Spleen (tissue), 11 donors: ENCODE measurements around the gene TCEAL5. TPM values are rescaled to one million over a fixed set of nuclear protein-coding genes. Genes with fewer than 3 reads are reported as not detected.
"Not testable (repeated sequence)": the region's sequence is repeated elsewhere in the genome, so short reads cannot be mapped to it uniquely, and the experiment has no call there.

Experiments used
- DNase-seq: peaks from one replicate; pipeline ENCODE4 v3.0.0-alpha.2; 2020
- H3K27ac ChIP-seq, 8 donors: fragments of 200-600 bp; sonication (generic) in 7 of 8; 1 replicate in 4 of 8; 2 replicates in 4 of 8; pipeline versions ENCODE4 v1.5.0 to v1.8.0; 2016 to 2021; ENCODE audit warnings: inconsistent platforms in 4 of 8, mild to moderate bottlenecking in 4 of 8, moderate library complexity in 1 of 8
- H3K27me3 ChIP-seq, 7 donors: fragments of 200-600 bp; sonication (generic) in 6 of 7; replicated peaks in 1 of 7; 1 replicate in 4 of 7; 2 replicates in 3 of 7; pipeline versions ENCODE4 v1.5.0 to v1.8.0; 2016 to 2021; ENCODE audit warnings: inconsistent platforms in 3 of 7, mild to moderate bottlenecking in 1 of 7
- H3K36me3 ChIP-seq, 6 donors: fragments of 200-600 bp; sonication (generic) in 5 of 6; 1 replicate in 4 of 6; 2 replicates in 2 of 6; pipeline versions ENCODE4 v1.5.0 to v1.8.0; 2016 to 2021; ENCODE audit warnings: inconsistent platforms in 2 of 6
- H3K4me1 ChIP-seq, 6 donors: fragments of 200-600 bp; sonication (generic) in 5 of 6; 1 replicate in 3 of 6; 2 replicates in 3 of 6; pipeline versions ENCODE4 v1.5.0 to v1.8.0; 2016 to 2021; ENCODE audit warnings: inconsistent platforms in 3 of 6
- H3K4me3 ChIP-seq, 8 donors: fragments of 200-600 bp; sonication (generic) in 7 of 8; 1 replicate in 4 of 8; 2 replicates in 4 of 8; pipeline versions ENCODE4 v1.5.0 to v1.8.0; 2016 to 2021; ENCODE audit warnings: inconsistent platforms in 4 of 8, mild to moderate bottlenecking in 4 of 8, moderate library complexity in 2 of 8
- H3K9me3 ChIP-seq, 8 donors: fragments of 200-600 bp; sonication (generic) in 7 of 8; 1 replicate in 4 of 8; 2 replicates in 4 of 8; pipeline versions ENCODE4 v1.5.0 to v1.8.0; 2016 to 2021; ENCODE audit warnings: inconsistent platforms in 4 of 8
- POLR2A ChIP-seq, 3 donors: fragments of 450-650 bp; IDR thresholded peaks; one replicate each; pipeline ENCODE4 v1.5.1; 2017; ENCODE audit warnings: antibody characterized with exemption in 3 of 3, mild to moderate bottlenecking in 1 of 3
- POLR2AphosphoS5 ChIP-seq, 3 donors: sonication (generic); formaldehyde crosslinking; IDR thresholded peaks; one replicate each; pipeline ENCODE4 v1.5.1; 2017; ENCODE audit warnings: antibody characterized with exemption in 3 of 3
- WGBS, 5 donors: extraction: QIAGEN DNeasy Blood & Tissue Kit in 3 of 5; methylation state at CpG; one replicate each; pipeline versions ENCODE4 v1.1.5 to v1.1.7; 2013 to 2018; 5-methylcytosine and 5-hydroxymethylcytosine counted together
- intact Hi-C: fragments of 100-400 bp; cut with DNase I; formaldehyde crosslinking; loops from one replicate; pipeline ENCODE4 v1.15.0; 2023; ENCODE audit warnings: low total_unique reads
- polyA plus RNA-seq, 3 donors: library from polyadenylated mRNA; stranded (reverse); fragments of 200-250 nt; gene quantifications; one replicate each; pipeline ENCODE4 v1.2.1, GENCODE V29; 2013
- total RNA-seq, 7 donors: library from RNA; depleted of rRNA in 3 of 7; stranded (reverse); fragments of >200 nt in 3 of 7; fragmentation: NEBNext Ultra II Directional in 4 of 7; extraction: Animal tissue kit (Norgen Biotek cat#: 25700) in 4 of 7; gene quantifications; one replicate each; pipeline versions ENCODE4 v1.1.0 to v1.2.1, GENCODE V29; 2016 to 2021
- TF ChIP-seq, protein P1 (sequence below), 11 experiments: fragments of 200-600 bp in 7 of 11; fragments of 450-650 bp in 4 of 11; sonication (generic) in 4 of 11; IDR thresholded peaks in 8 of 11; conservative IDR thresholded peaks in 3 of 11; 1 replicate in 7 of 11; 2 replicates in 4 of 11; pipeline versions ENCODE4 v1.4.0 to v1.8.0; 2016 to 2021; ENCODE audit warnings: antibody characterized with exemption in 11 of 11, inconsistent platforms in 4 of 11, mild to moderate bottlenecking in 1 of 11
- donor health status: healthy with polysubstance abuse.
- donor health status: DM: no; HTN: no; CAD: no; lungs with moderate emphysema.
- donor health status: DM: no; HTN: no; CAD: no.
- donor health status: Bipolar disorder and iron deficiency.
- donor health status: healthy.
- donor health status: DM: no; HTN: no; CAD: no.
- donor health status: DM: yes; HTN: yes; CAD: no.

The TCEAL5 gene
- total and polyA plus RNA-seq, 10 donors, result 0.92 TPM; not detected in 9

DNA sequence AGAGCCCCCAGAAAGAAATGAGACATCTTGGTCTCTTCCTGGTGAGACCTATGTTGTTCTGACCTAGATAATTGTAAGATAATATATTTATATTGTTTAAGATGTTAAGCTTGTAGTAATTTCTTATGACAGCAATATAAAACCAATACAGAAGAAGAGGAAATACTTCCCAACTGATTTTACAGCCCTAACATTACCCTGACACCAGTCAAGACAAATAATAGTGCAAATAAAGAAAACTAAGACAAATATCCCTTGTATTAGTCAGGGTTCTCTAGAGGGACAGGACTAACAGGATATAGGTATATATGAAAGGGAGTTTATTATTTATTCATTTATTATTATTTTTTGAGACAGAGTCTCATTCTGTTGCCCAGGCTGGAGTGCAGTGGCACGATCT, 40.3 kb downstream of the TCEAL5 start:
- Histone ChIP-seq H3K9me3 (no peaks in the 10 kb centered on the region), H3K4me1 (no peaks in the 10 kb centered on the region), H3K36me3 (no peaks in the 10 kb centered on the region), H3K27ac (no peak overlapping the region), H3K4me3 (no peak overlapping the region), H3K27me3 (no peaks in the 10 kb centered on the region)
- WGBS, 5 donors, result 70 to 92% (median 76%) methylated on average over 1 of the region's 1 CpG
- TF ChIP-seq, protein P1, sequence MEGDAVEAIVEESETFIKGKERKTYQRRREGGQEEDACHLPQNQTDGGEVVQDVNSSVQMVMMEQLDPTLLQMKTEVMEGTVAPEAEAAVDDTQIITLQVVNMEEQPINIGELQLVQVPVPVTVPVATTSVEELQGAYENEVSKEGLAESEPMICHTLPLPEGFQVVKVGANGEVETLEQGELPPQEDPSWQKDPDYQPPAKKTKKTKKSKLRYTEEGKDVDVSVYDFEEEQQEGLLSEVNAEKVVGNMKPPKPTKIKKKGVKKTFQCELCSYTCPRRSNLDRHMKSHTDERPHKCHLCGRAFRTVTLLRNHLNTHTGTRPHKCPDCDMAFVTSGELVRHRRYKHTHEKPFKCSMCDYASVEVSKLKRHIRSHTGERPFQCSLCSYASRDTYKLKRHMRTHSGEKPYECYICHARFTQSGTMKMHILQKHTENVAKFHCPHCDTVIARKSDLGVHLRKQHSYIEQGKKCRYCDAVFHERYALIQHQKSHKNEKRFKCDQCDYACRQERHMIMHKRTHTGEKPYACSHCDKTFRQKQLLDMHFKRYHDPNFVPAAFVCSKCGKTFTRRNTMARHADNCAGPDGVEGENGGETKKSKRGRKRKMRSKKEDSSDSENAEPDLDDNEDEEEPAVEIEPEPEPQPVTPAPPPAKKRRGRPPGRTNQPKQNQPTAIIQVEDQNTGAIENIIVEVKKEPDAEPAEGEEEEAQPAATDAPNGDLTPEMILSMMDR (IDR thresholded peaks at IDR 0.05 in 8 of 11, conservative IDR thresholded peaks at IDR 0.05 in 3 of 11), result no peak
- TF ChIP-seq POLR2AphosphoS5 (IDR thresholded peaks at IDR 0.05) (no peak), POLR2A (IDR thresholded peaks at IDR 0.05) (no peak)
- intact Hi-C loops, result no loop called here
- DNase-seq, result no peak

DNA sequence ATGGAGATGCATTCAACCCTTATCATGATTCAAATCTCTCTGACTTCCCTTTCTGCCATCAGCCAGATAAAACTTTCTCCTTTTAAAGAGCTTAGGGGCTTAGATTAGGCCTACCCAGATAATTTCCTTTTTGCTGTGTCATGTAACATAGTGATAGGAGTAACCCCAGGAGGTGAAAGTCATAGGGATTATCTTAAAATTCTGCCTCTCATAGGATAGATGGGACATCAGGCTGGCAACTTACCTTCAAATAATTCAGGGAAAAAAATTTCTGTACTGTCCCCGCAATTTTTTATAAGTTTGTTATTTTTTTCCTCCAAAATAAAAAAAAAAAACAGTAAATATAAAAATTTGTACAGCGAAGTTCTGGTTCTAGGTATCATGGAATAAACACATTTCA, 40.9 kb downstream of the TCEAL5 start:
- H3K36me3 ChIP-seq, H3K4me1 ChIP-seq, H3K9me3 ChIP-seq, intact Hi-C loops, H3K27ac ChIP-seq, H3K4me3 ChIP-seq, DNase-seq, H3K27me3 ChIP-seq: not testable (repeated sequence)
- 24 to 89% (median 63%) methylated on average over 2 of the region's 2 CpGs for WGBS, 5 donors

DNA sequence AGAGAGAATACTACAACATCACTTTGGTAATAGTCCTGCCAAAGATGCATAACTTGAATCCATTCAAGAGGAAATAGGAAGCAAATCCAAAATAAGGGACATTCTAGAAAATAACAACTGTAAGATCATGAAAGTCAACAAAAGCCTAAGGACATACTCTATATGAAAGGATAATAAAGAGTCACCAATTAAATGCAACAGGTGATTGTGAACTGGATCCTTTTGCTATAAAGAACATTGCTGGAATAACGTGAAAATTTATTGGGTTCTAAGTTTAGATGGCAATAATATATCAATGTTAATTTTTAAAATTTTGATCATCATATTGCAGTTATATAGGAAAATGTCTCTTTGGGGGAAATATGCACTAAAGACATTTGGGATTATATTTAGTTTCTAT, 41.7 kb downstream of the TCEAL5 start:
- H3K9me3 ChIP-seq, result no peaks in the 10 kb centered on the region
- intact Hi-C loops, result no loop called here
- no peak overlapping the region for H3K4me3 ChIP-seq
- H3K4me1 ChIP-seq, result no peaks in the 10 kb centered on the region
- H3K27ac ChIP-seq, result no peak overlapping the region
- no peak for DNase-seq
- H3K27me3 ChIP-seq, result no peaks in the 10 kb centered on the region
- WGBS, 5 donors, result 58 to 100% (median 94%) methylated on average over 1 of the region's 1 CpG
- TF ChIP-seq POLR2A (IDR thresholded peaks at IDR 0.05), result no peak
- TF ChIP-seq, protein P1 (IDR thresholded peaks at IDR 0.05 in 8 of 11, conservative IDR thresholded peaks at IDR 0.05 in 3 of 11), result no peak
- TF ChIP-seq POLR2AphosphoS5 (IDR thresholded peaks at IDR 0.05), result no peak
- no peaks in the 10 kb centered on the region for H3K36me3 ChIP-seq

DNA sequence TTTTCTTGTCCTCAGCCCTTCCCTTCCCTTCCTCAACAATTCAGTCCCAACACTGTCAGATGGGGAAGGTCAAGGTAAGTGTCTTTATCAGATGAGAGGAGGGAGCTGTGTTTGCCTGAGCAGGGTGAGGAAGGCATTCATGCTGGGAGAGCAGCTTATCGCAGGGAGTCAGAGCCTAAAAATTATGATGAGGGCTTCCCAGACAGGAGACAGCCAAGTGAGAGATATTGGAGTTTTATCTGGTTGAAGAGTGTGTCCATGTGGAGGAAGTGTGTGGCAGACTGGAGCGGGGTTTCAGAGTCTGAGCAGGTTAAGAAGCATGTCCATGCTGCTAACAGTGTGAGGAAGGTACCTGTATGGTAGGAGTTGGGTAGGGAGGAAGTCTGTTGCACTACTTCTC, 43.3 kb downstream of the TCEAL5 start:
- TF ChIP-seq POLR2AphosphoS5 (IDR thresholded peaks at IDR 0.05) (no peak), POLR2A (IDR thresholded peaks at IDR 0.05) (no peak)
- TF ChIP-seq, protein P1 (IDR thresholded peaks at IDR 0.05 in 8 of 11, conservative IDR thresholded peaks at IDR 0.05 in 3 of 11), result no peak
- H3K36me3 ChIP-seq, result no peaks in the 10 kb centered on the region
- H3K27me3 ChIP-seq, result no peaks in the 10 kb centered on the region
- H3K27ac ChIP-seq, result no peak overlapping the region
- H3K4me3 ChIP-seq, result no peak overlapping the region
- no peaks in the 10 kb centered on the region for H3K4me1 ChIP-seq
- 73 to 94% (median 81%) methylated on average over 2 of the region's 2 CpGs for WGBS, 5 donors
- intact Hi-C loops, result no loop called here
- DNase-seq, result no peak
- H3K9me3 ChIP-seq, result no peaks in the 10 kb centered on the region

DNA sequence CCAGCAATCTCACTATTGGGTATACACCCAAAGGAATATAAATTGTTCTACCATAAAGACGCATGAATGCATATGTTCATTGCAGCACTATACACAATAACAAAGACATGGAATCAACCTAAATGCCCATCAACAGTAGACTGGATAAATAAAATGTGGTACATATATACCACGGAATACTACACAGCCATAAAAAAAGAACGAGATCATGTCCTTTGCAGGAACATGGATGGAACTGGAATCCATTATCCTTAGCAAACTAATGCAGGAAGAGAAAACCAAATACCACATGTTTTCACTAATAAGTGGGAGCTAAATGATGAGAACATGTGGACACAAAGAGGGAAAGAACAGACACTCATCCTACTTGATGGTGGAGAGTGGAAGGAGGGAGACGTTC, 50.6 kb downstream of the TCEAL5 start:
- H3K4me1 ChIP-seq, H3K27me3 ChIP-seq, H3K9me3 ChIP-seq, H3K4me3 ChIP-seq, intact Hi-C loops, H3K36me3 ChIP-seq, DNase-seq, H3K27ac ChIP-seq: not testable (repeated sequence)
- 80 to 100% (median 94%) methylated on average over 4 of the region's 4 CpGs for WGBS, 5 donors

Other genes starting within 250 kb of the TCEAL5 start
- 1 to 10 TPM in 6 of 7 donors, under 1 TPM in 1; 0.85 to 3.4 (median 1.4) TPM for gene BEX1, start 212.6 kb downstream of the TCEAL5 start, total RNA-seq
- 1 to 10 TPM in 2 of 3 donors, under 1 TPM in 1; 1.00 to 5.9 (median 1.9) TPM for gene BEX1, start 212.6 kb downstream of the TCEAL5 start, polyA plus RNA-seq
- 1 to 10 TPM in 1 of 7 donors, under 1 TPM in 6; 0.46 to 1.8 (median 0.67) TPM for gene NXF3, start 183.6 kb downstream of the TCEAL5 start, total RNA-seq
- under 1 TPM; 0.26 to 0.83 (median 0.61) TPM for gene NXF3, start 183.6 kb downstream of the TCEAL5 start, polyA plus RNA-seq
- 10 to 100 TPM; 26.0 to 58.6 (median 46.6) TPM for gene BEX4, start 61.6 kb downstream of the TCEAL5 start, total RNA-seq
- gene BEX4, start 61.6 kb downstream of the TCEAL5 start, polyA plus RNA-seq, result 10 to 100 TPM; 45.7 to 72.7 (median 57.6) TPM
- gene TCEAL8, start 21.6 kb downstream of the TCEAL5 start, total RNA-seq, result 10 to 100 TPM; 26.9 to 61.0 (median 43.4) TPM
- gene TCEAL8, start 21.6 kb downstream of the TCEAL5 start, polyA plus RNA-seq, result 10 to 100 TPM; 43.3 to 64.8 (median 58.1) TPM
- 10 to 100 TPM; 10.1 to 19.6 (median 14.6) TPM for gene BEX2, start 34.2 kb upstream of the TCEAL5 start, total RNA-seq
- 10 to 100 TPM; 31.7 to 39.9 (median 34.7) TPM for gene BEX2, start 34.2 kb upstream of the TCEAL5 start, polyA plus RNA-seq
- gene TCEAL7, start 53.5 kb upstream of the TCEAL5 start, total RNA-seq, result 1 to 10 TPM; 2.2 to 4.7 (median 3.2) TPM
- gene TCEAL7, start 53.5 kb upstream of the TCEAL5 start, polyA plus RNA-seq, result 1 to 10 TPM; 2.5 to 3.1 (median 2.5) TPM
- gene TCEAL9, start 79.8 kb upstream of the TCEAL5 start, total RNA-seq, result 10 to 100 TPM; 27.4 to 70.4 (median 39.5) TPM
- 10 to 100 TPM; 37.8 to 72.0 (median 47.5) TPM for gene TCEAL9, start 79.8 kb upstream of the TCEAL5 start, polyA plus RNA-seq
- gene BEX3, start 99.8 kb upstream of the TCEAL5 start, total RNA-seq, result 100 to 1,000 TPM in 2 of 7 donors, 10 to 100 TPM in 5; 50.4 to 127 (median 82.2) TPM
- gene BEX3, start 99.8 kb upstream of the TCEAL5 start, polyA plus RNA-seq, result 100 to 1,000 TPM in 1 of 3 donors, 10 to 100 TPM in 2; 35.3 to 104 (median 56.5) TPM
- 1 to 10 TPM in 2 of 7 donors, under 1 TPM in 4, not detected in 1; 0.51 to 1.6 (median 0.77) TPM for gene RAB40A, start 242.7 kb upstream of the TCEAL5 start, total RNA-seq
- gene RAB40A, start 242.7 kb upstream of the TCEAL5 start, polyA plus RNA-seq, result under 1 TPM; 0.12 to 0.35 (median 0.17) TPM